B cell (primary cell): Measurements from ENCODE around the gene ARHGEF3. TPM values are rescaled to one million over a fixed set of nuclear protein-coding genes. Genes with fewer than 3 reads are reported as not detected.

Experiments used
- ATAC-seq: fragments of 200-7000 bp; cut with Tn5 transposase; one replicate; pipeline ENCODE4 v1.10.0; 2021; ENCODE audit warnings: low read depth, mild to moderate bottlenecking, moderate number of reproducible peaks, moderate library complexity
- CTCF ChIA-PET: fragments of 350-600 bp; sonication (Branson Sonifier 250); formaldehyde crosslinking; loops from one replicate; lab custom pipeline; 2021; ENCODE audit warnings: antibody characterized with exemption, inconsistent platforms; lab: Charles Lee
- POLR2A ChIA-PET: fragments of 350-600 bp; sonication (Branson Sonifier 250); formaldehyde crosslinking; loops from one replicate; lab custom pipeline; 2021; ENCODE audit warnings: antibody characterized with exemption; lab: Charles Lee
- DNase-seq: peaks from one replicate; pipeline ENCODE4 v3.0.0; 2013
- H2AFZ ChIP-seq: 2 replicates; pipeline ENCODE4 v1.6.1; 2012; ENCODE audit warnings: mild to moderate bottlenecking, low read depth, low read length; ENCODE audit not compliant: insufficient read depth, poor library complexity, severe bottlenecking
- H3K27ac ChIP-seq, 2 donors: 1 replicate in 1 of 2; 2 replicates in 1 of 2; pipeline ENCODE4 v1.5.1; 2012 to 2013; ENCODE audit warnings: low read length in 2 of 2, mild to moderate bottlenecking in 2 of 2, moderate library complexity in 1 of 2
- H3K27me3 ChIP-seq, 4 experiments: fragments of 200-600 bp in 1 of 4; sonication (generic) in 1 of 4; replicated peaks in 1 of 4; 1 replicate in 2 of 4; 2 replicates in 2 of 4; pipeline versions ENCODE4 v1.6.1 to v1.7.0; 2013 to 2016; ENCODE audit warnings: low read length in 3 of 4, mild to moderate bottlenecking in 2 of 4, mixed read lengths in 1 of 4, moderate library complexity in 1 of 4; ENCODE audit not compliant: insufficient read depth in 4 of 4, control insufficient read depth in 3 of 4; ENCODE audit errors: control extremely low read depth in 1 of 4
- H3K36me3 ChIP-seq, 2 experiments: replicated peaks in 1 of 2; 1 replicate in 1 of 2; 2 replicates in 1 of 2; pipeline versions ENCODE4 v1.6.1 to v1.7.1; 2013; ENCODE audit warnings: low read length in 1 of 2; ENCODE audit not compliant: insufficient read depth in 2 of 2, control insufficient read depth in 1 of 2; ENCODE audit errors: control extremely low read depth in 1 of 2, extremely low read depth in 1 of 2
- H3K4me1 ChIP-seq, 2 donors: fragments of 200-600 bp in 1 of 2; sonication (generic) in 1 of 2; 1 replicate in 1 of 2; 2 replicates in 1 of 2; pipeline versions ENCODE4 v1.5.1 to v1.6.1; 2013 to 2017; ENCODE audit warnings: low read length in 2 of 2; ENCODE audit not compliant: control insufficient read depth in 2 of 2, insufficient read depth in 2 of 2
- H3K4me2 ChIP-seq: replicated peaks from 2 replicates; pipeline ENCODE3; 2012; ENCODE audit warnings: mild to moderate bottlenecking, low read depth, low read length; ENCODE audit not compliant: poor library complexity, severe bottlenecking
- H3K4me3 ChIP-seq, 5 experiments: fragments of 200-600 bp in 1 of 5; sonication (generic) in 1 of 5; 1 replicate in 3 of 5; 2 replicates in 2 of 5; pipeline versions ENCODE4 v1.5.1 to v1.7.0; 2011 to 2016; ENCODE audit warnings: low read length in 4 of 5, mild to moderate bottlenecking in 4 of 5, low read depth in 2 of 5, control low read depth in 1 of 5, moderate library complexity in 1 of 5; ENCODE audit not compliant: insufficient read depth in 1 of 5; ENCODE audit errors: control extremely low read depth in 1 of 5, extremely low read depth in 1 of 5
- H3K79me2 ChIP-seq: fragments of 200-600 bp; sonication (generic); one replicate; pipeline ENCODE4 v1.6.0; 2016; ENCODE audit warnings: low read length; ENCODE audit not compliant: control insufficient read depth, insufficient read depth
- H3K9ac ChIP-seq: fragments of 200-600 bp; sonication (generic); 2 replicates; pipeline ENCODE4 v1.6.1; 2017; ENCODE audit warnings: mild to moderate bottlenecking, low read length, moderate library complexity
- H3K9me3 ChIP-seq, 3 donors: one replicate each; pipeline versions ENCODE4 v1.6.1 to v1.7.1; 2013; ENCODE audit warnings: low read length in 2 of 3; ENCODE audit not compliant: control insufficient read depth in 2 of 3, insufficient read depth in 1 of 3; ENCODE audit errors: control extremely low read depth in 1 of 3
- H4K20me1 ChIP-seq: 2 replicates; pipeline ENCODE4 v1.6.0; 2012; ENCODE audit warnings: mild to moderate bottlenecking, low read length; ENCODE audit not compliant: insufficient read depth, control insufficient read depth, poor library complexity, severe bottlenecking
- H3K27ac Mint-ChIP-seq: one replicate; pipeline ENCODE4 v1.8.0; 2021; ENCODE audit warnings: mixed read lengths
- H3K27me3 Mint-ChIP-seq: one replicate; pipeline ENCODE4 v1.8.0; 2021; ENCODE audit warnings: mixed read lengths
- H3K4me1 Mint-ChIP-seq: one replicate; pipeline ENCODE4 v1.8.0; 2021; ENCODE audit warnings: mixed read lengths
- H3K4me3 Mint-ChIP-seq: one replicate; pipeline ENCODE4 v1.8.0; 2021; ENCODE audit warnings: mixed read lengths
- H3K9me3 Mint-ChIP-seq: one replicate; pipeline ENCODE4 v1.8.0; 2022; ENCODE audit warnings: mixed read lengths; ENCODE audit not compliant: insufficient read depth
- EZH2 ChIP-seq: IDR thresholded peaks from 2 replicates; pipeline ENCODE4 v1.6.1; 2012; ENCODE audit warnings: borderline replicate concordance, low read depth, mild to moderate bottlenecking, moderate library complexity, low read length; ENCODE audit not compliant: insufficient read depth, poor library complexity, severe bottlenecking
- WGBS: methylation state at CpG from one replicate; pipeline ENCODE4 v1.1.5; 2013; ENCODE audit warnings: missing lambda C conversion rate; ENCODE audit not compliant: insufficient coverage; 5-methylcytosine and 5-hydroxymethylcytosine counted together
- intact Hi-C: fragments of 100-400 bp; cut with micrococcal nuclease; formaldehyde crosslinking; loops from one replicate; pipeline ENCODE4 v1.10.0; 2022
- polyA plus RNA-seq: library from polyadenylated mRNA; depleted of rRNA; stranded (reverse); fragments of >200 nt; gene quantifications from 2 replicates; pipeline ENCODE4 v1.2.3, GENCODE V29; 2012
- total RNA-seq, 2 donors: library from RNA; stranded (reverse); fragments of 120-200 nt in 1 of 2; gene quantifications; 1 replicate in 1 of 2; 2 replicates in 1 of 2; pipeline versions ENCODE4 v1.2.3 to v1.2.4, GENCODE V29; 2013 to 2022
- TF ChIP-seq, protein P1 (sequence below): fragments of 200-600 bp; IDR thresholded peaks from one replicate; pipeline ENCODE4 v1.8.0; 2022; ENCODE audit warnings: antibody characterized with exemption, mild to moderate bottlenecking

Gene ARHGEF3
- total and polyA plus RNA-seq, 2 donors (not counting 1 experiment from before 2014, with no cell fraction given), result 30.8 to 33.5 TPM

DNA sequence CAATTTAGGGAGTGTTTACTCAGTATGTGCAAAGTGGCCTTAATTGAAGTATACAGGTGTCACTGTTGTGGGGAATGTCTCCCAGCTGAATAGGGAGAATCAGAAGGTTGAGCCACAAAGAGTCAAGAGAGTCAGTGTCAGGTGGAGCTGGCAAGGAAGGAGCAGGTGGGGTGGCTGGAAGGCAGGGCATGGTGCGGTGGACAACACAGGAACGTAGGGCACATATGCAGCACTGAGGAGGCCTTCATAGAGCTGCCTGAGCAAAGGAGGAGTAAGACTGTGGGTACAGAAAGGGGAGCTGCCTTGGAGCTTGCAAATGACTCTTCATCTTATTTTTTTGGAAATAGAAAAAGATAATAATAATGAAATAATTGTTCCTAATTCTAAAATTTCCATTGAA, 20.0 kb downstream of the ARHGEF3 start:
- H3K79me2 ChIP-seq, result peaks cover 73% of the 10 kb centered on the region

DNA sequence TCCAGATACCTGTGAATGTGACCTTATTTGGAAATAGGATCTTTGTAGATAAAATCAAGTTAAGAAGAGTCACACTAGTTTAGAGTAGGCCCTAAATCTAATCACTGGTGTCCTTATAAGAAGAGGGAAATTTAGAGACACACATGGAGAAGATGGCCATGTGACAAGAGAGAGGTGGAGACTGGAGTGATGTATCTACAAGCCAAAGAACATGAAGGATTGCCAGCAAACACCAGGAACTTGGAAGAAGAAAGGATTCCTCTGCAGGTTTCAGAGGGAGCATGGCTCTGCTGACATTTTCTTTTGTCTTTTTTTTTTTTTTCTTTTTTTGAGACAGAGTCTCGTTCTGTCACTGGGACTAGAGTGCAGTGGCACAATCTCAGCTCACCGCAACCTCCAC, 20.8 kb downstream of the ARHGEF3 start:
- CTCF ChIA-PET, result interaction anchor here (1.2 to 10.4 kb wide), 3 partner anchors 12 to 73 kb away, joined by 3 to 190 read pairs (median 4); partner anchors contain the start of gene ARHGEF3
- no peak overlapping the region for H3K4me3 ChIP-seq

More for the DNA sequence above, 20.0 kb downstream of the ARHGEF3 start:
- Histone ChIP-seq H3K27ac (peak overlapping the region in 1 of 2 donors; percentile 71), H3K9ac (no peak overlapping the region), H3K27me3 (no peaks in the 10 kb centered on the region), H2AFZ (no peak overlapping the region), H3K9me3 (no peaks in the 10 kb centered on the region), H3K4me2 (no peak overlapping the region), H4K20me1 (no peaks in the 10 kb centered on the region), H3K4me3 (no peak overlapping the region), H3K36me3 (peaks cover 0 to 4% of the 10 kb centered on the region in 2 experiments), H3K4me1 (peaks cover 48 to 71% of the 10 kb centered on the region in 2 donors)
- intact Hi-C loops, result no loop called here
- Mint-ChIP-seq H3K27ac (peak overlapping the region; percentile 86), H3K27me3 (no peaks in the 10 kb centered on the region), H3K4me1 (peaks cover 78% of the 10 kb centered on the region), H3K4me3 (no peak overlapping the region), H3K9me3 (no peaks in the 10 kb centered on the region)
- ChIA-PET CTCF (interaction anchor here (1.2 to 10.4 kb wide), 5 partner anchors 13 to 207 kb away, joined by 3 to 190 read pairs (median 4); partner anchors contain the start of gene ARHGEF3), POLR2A (interaction anchor here (0.5 to 2.1 kb wide), 3 partner anchors 23 to 91 kb away, joined by 3 to 6 read pairs (median 4); no protein-coding TSS in a partner anchor)
- DNase-seq, result no peak
- ATAC-seq, result no peak
- WGBS, result 100% methylated on average over 2 of the region's 2 CpGs
- no peak for TF ChIP-seq EZH2
- TF ChIP-seq, protein P1, sequence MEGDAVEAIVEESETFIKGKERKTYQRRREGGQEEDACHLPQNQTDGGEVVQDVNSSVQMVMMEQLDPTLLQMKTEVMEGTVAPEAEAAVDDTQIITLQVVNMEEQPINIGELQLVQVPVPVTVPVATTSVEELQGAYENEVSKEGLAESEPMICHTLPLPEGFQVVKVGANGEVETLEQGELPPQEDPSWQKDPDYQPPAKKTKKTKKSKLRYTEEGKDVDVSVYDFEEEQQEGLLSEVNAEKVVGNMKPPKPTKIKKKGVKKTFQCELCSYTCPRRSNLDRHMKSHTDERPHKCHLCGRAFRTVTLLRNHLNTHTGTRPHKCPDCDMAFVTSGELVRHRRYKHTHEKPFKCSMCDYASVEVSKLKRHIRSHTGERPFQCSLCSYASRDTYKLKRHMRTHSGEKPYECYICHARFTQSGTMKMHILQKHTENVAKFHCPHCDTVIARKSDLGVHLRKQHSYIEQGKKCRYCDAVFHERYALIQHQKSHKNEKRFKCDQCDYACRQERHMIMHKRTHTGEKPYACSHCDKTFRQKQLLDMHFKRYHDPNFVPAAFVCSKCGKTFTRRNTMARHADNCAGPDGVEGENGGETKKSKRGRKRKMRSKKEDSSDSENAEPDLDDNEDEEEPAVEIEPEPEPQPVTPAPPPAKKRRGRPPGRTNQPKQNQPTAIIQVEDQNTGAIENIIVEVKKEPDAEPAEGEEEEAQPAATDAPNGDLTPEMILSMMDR, result no peak

More for the DNA sequence above, 20.8 kb downstream of the ARHGEF3 start:
- POLR2A ChIA-PET, result interaction anchor here (1.2 to 2.1 kb wide), 2 partner anchors 23 to 27 kb away, joined by 3 to 6 read pairs; no protein-coding TSS in a partner anchor
- H3K27ac ChIP-seq, result no peak overlapping the region
- Mint-ChIP-seq H3K27me3 (no peaks in the 10 kb centered on the region), H3K9me3 (no peaks in the 10 kb centered on the region), H3K4me1 (peaks cover 79% of the 10 kb centered on the region), H3K27ac (peak overlapping the region; percentile 28), H3K4me3 (no peak overlapping the region)
- H3K79me2 ChIP-seq, result peaks cover 67% of the 10 kb centered on the region
- no peak overlapping the region for H2AFZ ChIP-seq
- no peak for ATAC-seq
- peaks cover 0 to 4% of the 10 kb centered on the region in 2 experiments for H3K36me3 ChIP-seq
- TF ChIP-seq, protein P1, result no peak
- TF ChIP-seq EZH2, result no peak
- DNase-seq, result no peak
- WGBS, result no CpG with 5 or more reads among the region's 2 CpGs
- H3K9ac ChIP-seq, result no peak overlapping the region
- H3K4me1 ChIP-seq, result peaks cover 50 to 73% of the 10 kb centered on the region in 2 donors
- no peaks in the 10 kb centered on the region for H4K20me1 ChIP-seq
- H3K4me2 ChIP-seq, result no peak overlapping the region
- H3K9me3 ChIP-seq, result no peaks in the 10 kb centered on the region
- intact Hi-C loops, result no loop called here
- no peaks in the 10 kb centered on the region for H3K27me3 ChIP-seq
